GM23338 (cell line): ENCODE measurements around the gene CHRNA4. TPM values are rescaled to one million over a fixed set of nuclear protein-coding genes. Genes with fewer than 3 reads are reported as not detected.

ENCODE experiments used
- ATAC-seq: fragments of 200-7000 bp; cut with Tn5 transposase; 3 replicates; pipeline ENCODE4 v1.9.1; 2020
- DNase-seq: peaks from one replicate; pipeline ENCODE4 v3.0.0-alpha.2; 2015; ENCODE audit warnings: low spot score
- H2AFZ ChIP-seq: fragments of 200-600 bp; sonication (generic); 2 replicates; pipeline ENCODE4 v1.8.0; 2016; ENCODE audit warnings: antibody characterized with exemption, mild to moderate bottlenecking, moderate library complexity
- H3F3A ChIP-seq: fragments of 200-600 bp; sonication (generic); replicated peaks from 2 replicates; pipeline ENCODE4 v1.8.0; 2017; ENCODE audit warnings: antibody characterized with exemption, mixed run types, low read depth
- H3K27ac ChIP-seq: fragments of 200-600 bp; sonication (generic); 2 replicates; pipeline ENCODE4 v1.6.1; 2016; ENCODE audit warnings: low read depth
- H3K27me3 ChIP-seq: fragments of 200-600 bp; sonication (generic); 2 replicates; pipeline ENCODE4 v1.8.0; 2016; ENCODE audit warnings: mild to moderate bottlenecking, mixed run types, moderate library complexity; ENCODE audit not compliant: insufficient read depth
- H3K36me3 ChIP-seq: fragments of 200-600 bp; sonication (generic); 2 replicates; pipeline ENCODE4 v1.8.0; 2016; ENCODE audit warnings: mild to moderate bottlenecking; ENCODE audit not compliant: insufficient read depth
- H3K4me1 ChIP-seq: fragments of 200-600 bp; sonication (generic); 2 replicates; pipeline ENCODE4 v1.8.0; 2016; ENCODE audit warnings: mild to moderate bottlenecking, moderate library complexity; ENCODE audit not compliant: insufficient read depth
- H3K4me2 ChIP-seq: fragments of 200-600 bp; sonication (generic); 2 replicates; pipeline ENCODE4 v1.7.1; 2017; ENCODE audit warnings: mixed run types
- H3K4me3 ChIP-seq: fragments of 200-600 bp; sonication (generic); 2 replicates; pipeline ENCODE4 v1.6.1; 2016; ENCODE audit warnings: mixed run types
- H3K79me2 ChIP-seq: fragments of 200-600 bp; sonication (generic); replicated peaks from 2 replicates; pipeline ENCODE4 v1.8.0; 2017; ENCODE audit warnings: mild to moderate bottlenecking; ENCODE audit not compliant: insufficient read depth
- H3K9me2 ChIP-seq: fragments of 200-600 bp; sonication (generic); 2 replicates; pipeline ENCODE4 v1.8.0; 2017; ENCODE audit not compliant: insufficient read depth
- H4K20me1 ChIP-seq: fragments of 200-600 bp; sonication (generic); replicated peaks from 2 replicates; pipeline ENCODE4 v1.8.0; 2017; ENCODE audit warnings: mild to moderate bottlenecking; ENCODE audit not compliant: insufficient read depth
- H3K27ac Mint-ChIP-seq: 2 replicates; pipeline ENCODE4 v1.8.0; 2020; ENCODE audit warnings: inconsistent platforms, mild to moderate bottlenecking, moderate library complexity, mixed read lengths
- H3K27me3 Mint-ChIP-seq: 3 replicates; pipeline ENCODE4 v1.8.0; 2022; ENCODE audit warnings: low read depth, mild to moderate bottlenecking, moderate library complexity, mixed read lengths, inconsistent platforms; ENCODE audit not compliant: insufficient read depth, poor library complexity
- H3K36me3 Mint-ChIP-seq: 3 replicates; pipeline ENCODE4 v1.8.0; 2021; ENCODE audit warnings: low read depth, mild to moderate bottlenecking, inconsistent platforms, moderate library complexity, mixed read lengths
- H3K4me1 Mint-ChIP-seq: 3 replicates; pipeline ENCODE4 v1.8.0; 2020; ENCODE audit warnings: mild to moderate bottlenecking, inconsistent platforms, mixed read lengths
- H3K4me3 Mint-ChIP-seq: 3 replicates; pipeline ENCODE4 v1.8.0; 2021; ENCODE audit warnings: moderate library complexity, mild to moderate bottlenecking, inconsistent platforms, mixed read lengths
- H3K9me3 Mint-ChIP-seq: 3 replicates; pipeline ENCODE4 v1.8.0; 2020; ENCODE audit warnings: moderate library complexity, mild to moderate bottlenecking, inconsistent platforms, mixed read lengths
- JUNB ChIP-seq: IDR thresholded peaks from one replicate; pipeline ENCODE4 v1.6.1; 2016; ENCODE audit warnings: antibody characterized with exemption; ENCODE audit not compliant: unreplicated experiment
- NANOG ChIP-seq: IDR thresholded peaks from 2 replicates; pipeline ENCODE4 v1.6.1; 2016; ENCODE audit warnings: antibody characterized with exemption, borderline replicate concordance
- STAT1 ChIP-seq: IDR thresholded peaks from one replicate; pipeline ENCODE4 v1.6.1; 2016; ENCODE audit warnings: antibody characterized with exemption; ENCODE audit not compliant: unreplicated experiment
- polyA plus RNA-seq: library from polyadenylated mRNA; unstranded; fragments of >200 nt; fragmentation: Nextera tagmentation; extraction: Ambion mirVana; gene quantifications from 2 replicates; pipeline ENCODE4 v1.2.1, GENCODE V29; 2016
- total RNA-seq: library from RNA; depleted of rRNA; stranded (reverse); fragments of >200 nt; shearing (Covaris generic); gene quantifications from 2 replicates; pipeline ENCODE4 v1.2.3, GENCODE V29; 2014
- TF ChIP-seq, protein P1 (sequence below), 2 experiments: fragments of 200-600 bp in 1 of 2; sonication (generic) in 1 of 2; conservative IDR thresholded peaks; 2 replicates each; pipeline versions ENCODE4 v1.5.1 to v1.6.1; 2016 to 2017; ENCODE audit warnings: antibody characterized with exemption in 2 of 2, low read depth in 2 of 2, mild to moderate bottlenecking in 2 of 2, moderate library complexity in 1 of 2
- TF ChIP-seq, protein P2 (sequence below): IDR thresholded peaks from 2 replicates; pipeline ENCODE4 v1.6.1; 2016; ENCODE audit warnings: antibody characterized with exemption
- TF ChIP-seq, protein P3 (sequence below): fragments of 250-450 bp; sonication (Bioruptor Pico); IDR thresholded peaks from 2 replicates; pipeline ENCODE4 v1.5.0; 2020; ENCODE audit warnings: mild to moderate bottlenecking, moderate library complexity

CHRNA4 gene
- total and polyA plus RNA-seq, 2 experiments from 2014 or later, result 2.7 to 3.9 TPM

DNA sequence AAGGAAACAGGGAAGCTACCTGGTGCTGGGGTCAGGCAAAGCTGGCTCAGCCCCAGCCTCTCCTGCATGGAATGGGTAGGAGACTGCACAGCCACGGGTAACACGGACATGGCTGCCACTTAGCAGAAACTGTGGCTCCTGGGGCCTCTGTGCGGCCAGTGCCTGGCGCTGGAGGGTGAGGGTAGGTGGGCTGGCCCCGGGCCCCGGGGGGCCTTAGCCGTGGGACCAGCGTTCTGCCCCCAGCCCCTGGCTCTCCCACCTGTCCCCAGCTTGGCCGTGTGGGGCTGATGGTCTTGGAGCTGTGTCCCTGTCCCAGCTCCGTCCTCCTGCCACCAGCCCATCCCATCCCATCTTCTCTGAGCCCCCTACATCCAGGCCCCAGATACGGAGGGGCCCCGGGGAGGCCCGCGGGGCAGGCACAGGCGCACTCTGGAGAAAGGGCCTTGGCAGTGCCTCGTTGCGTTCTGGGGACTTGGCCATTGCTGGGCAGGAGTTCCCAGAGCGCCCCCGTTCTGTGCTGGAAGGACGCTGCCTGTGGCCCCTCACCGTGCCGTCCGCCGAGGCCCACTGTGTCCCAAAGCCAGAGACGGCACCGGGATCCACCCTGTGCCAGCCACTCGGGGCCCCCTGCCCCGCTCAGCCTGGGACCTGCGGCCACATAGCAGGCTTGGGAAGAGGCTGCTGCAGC is 12.2 kb downstream of the CHRNA4 start:
- H4K20me1 ChIP-seq, result no peaks in the 10 kb centered on the region
- no peak overlapping the region for H3K27ac ChIP-seq
- Mint-ChIP-seq H3K36me3 (peaks cover 4% of the 10 kb centered on the region), H3K9me3 (peaks cover 12% of the 10 kb centered on the region), H3K4me3 (no peak overlapping the region), H3K4me1 (peaks cover 6% of the 10 kb centered on the region; the same call in 2 of the 3 replicates), H3K27me3 (peaks cover 19% of the 10 kb centered on the region), H3K27ac (no peak overlapping the region)
- no peaks in the 10 kb centered on the region for H3K79me2 ChIP-seq
- no peak overlapping the region for H2AFZ ChIP-seq
- no peaks in the 10 kb centered on the region; the same call in 1 of the 2 replicates for H3K4me1 ChIP-seq
- no peak for TF ChIP-seq STAT1
- TF ChIP-seq, protein P1, sequence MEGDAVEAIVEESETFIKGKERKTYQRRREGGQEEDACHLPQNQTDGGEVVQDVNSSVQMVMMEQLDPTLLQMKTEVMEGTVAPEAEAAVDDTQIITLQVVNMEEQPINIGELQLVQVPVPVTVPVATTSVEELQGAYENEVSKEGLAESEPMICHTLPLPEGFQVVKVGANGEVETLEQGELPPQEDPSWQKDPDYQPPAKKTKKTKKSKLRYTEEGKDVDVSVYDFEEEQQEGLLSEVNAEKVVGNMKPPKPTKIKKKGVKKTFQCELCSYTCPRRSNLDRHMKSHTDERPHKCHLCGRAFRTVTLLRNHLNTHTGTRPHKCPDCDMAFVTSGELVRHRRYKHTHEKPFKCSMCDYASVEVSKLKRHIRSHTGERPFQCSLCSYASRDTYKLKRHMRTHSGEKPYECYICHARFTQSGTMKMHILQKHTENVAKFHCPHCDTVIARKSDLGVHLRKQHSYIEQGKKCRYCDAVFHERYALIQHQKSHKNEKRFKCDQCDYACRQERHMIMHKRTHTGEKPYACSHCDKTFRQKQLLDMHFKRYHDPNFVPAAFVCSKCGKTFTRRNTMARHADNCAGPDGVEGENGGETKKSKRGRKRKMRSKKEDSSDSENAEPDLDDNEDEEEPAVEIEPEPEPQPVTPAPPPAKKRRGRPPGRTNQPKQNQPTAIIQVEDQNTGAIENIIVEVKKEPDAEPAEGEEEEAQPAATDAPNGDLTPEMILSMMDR (conservative IDR thresholded peaks at IDR 0.05; ENCODE audit: low read depth in 2 of 2), result peak in 1 of 2 experiments; percentile 23; a peak in 1 of 4 replicates
- no peak for TF ChIP-seq JUNB
- TF ChIP-seq, protein P2, sequence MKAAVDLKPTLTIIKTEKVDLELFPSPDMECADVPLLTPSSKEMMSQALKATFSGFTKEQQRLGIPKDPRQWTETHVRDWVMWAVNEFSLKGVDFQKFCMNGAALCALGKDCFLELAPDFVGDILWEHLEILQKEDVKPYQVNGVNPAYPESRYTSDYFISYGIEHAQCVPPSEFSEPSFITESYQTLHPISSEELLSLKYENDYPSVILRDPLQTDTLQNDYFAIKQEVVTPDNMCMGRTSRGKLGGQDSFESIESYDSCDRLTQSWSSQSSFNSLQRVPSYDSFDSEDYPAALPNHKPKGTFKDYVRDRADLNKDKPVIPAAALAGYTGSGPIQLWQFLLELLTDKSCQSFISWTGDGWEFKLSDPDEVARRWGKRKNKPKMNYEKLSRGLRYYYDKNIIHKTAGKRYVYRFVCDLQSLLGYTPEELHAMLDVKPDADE, result no peak
- no peak for TF ChIP-seq NANOG
- TF ChIP-seq, protein P3, sequence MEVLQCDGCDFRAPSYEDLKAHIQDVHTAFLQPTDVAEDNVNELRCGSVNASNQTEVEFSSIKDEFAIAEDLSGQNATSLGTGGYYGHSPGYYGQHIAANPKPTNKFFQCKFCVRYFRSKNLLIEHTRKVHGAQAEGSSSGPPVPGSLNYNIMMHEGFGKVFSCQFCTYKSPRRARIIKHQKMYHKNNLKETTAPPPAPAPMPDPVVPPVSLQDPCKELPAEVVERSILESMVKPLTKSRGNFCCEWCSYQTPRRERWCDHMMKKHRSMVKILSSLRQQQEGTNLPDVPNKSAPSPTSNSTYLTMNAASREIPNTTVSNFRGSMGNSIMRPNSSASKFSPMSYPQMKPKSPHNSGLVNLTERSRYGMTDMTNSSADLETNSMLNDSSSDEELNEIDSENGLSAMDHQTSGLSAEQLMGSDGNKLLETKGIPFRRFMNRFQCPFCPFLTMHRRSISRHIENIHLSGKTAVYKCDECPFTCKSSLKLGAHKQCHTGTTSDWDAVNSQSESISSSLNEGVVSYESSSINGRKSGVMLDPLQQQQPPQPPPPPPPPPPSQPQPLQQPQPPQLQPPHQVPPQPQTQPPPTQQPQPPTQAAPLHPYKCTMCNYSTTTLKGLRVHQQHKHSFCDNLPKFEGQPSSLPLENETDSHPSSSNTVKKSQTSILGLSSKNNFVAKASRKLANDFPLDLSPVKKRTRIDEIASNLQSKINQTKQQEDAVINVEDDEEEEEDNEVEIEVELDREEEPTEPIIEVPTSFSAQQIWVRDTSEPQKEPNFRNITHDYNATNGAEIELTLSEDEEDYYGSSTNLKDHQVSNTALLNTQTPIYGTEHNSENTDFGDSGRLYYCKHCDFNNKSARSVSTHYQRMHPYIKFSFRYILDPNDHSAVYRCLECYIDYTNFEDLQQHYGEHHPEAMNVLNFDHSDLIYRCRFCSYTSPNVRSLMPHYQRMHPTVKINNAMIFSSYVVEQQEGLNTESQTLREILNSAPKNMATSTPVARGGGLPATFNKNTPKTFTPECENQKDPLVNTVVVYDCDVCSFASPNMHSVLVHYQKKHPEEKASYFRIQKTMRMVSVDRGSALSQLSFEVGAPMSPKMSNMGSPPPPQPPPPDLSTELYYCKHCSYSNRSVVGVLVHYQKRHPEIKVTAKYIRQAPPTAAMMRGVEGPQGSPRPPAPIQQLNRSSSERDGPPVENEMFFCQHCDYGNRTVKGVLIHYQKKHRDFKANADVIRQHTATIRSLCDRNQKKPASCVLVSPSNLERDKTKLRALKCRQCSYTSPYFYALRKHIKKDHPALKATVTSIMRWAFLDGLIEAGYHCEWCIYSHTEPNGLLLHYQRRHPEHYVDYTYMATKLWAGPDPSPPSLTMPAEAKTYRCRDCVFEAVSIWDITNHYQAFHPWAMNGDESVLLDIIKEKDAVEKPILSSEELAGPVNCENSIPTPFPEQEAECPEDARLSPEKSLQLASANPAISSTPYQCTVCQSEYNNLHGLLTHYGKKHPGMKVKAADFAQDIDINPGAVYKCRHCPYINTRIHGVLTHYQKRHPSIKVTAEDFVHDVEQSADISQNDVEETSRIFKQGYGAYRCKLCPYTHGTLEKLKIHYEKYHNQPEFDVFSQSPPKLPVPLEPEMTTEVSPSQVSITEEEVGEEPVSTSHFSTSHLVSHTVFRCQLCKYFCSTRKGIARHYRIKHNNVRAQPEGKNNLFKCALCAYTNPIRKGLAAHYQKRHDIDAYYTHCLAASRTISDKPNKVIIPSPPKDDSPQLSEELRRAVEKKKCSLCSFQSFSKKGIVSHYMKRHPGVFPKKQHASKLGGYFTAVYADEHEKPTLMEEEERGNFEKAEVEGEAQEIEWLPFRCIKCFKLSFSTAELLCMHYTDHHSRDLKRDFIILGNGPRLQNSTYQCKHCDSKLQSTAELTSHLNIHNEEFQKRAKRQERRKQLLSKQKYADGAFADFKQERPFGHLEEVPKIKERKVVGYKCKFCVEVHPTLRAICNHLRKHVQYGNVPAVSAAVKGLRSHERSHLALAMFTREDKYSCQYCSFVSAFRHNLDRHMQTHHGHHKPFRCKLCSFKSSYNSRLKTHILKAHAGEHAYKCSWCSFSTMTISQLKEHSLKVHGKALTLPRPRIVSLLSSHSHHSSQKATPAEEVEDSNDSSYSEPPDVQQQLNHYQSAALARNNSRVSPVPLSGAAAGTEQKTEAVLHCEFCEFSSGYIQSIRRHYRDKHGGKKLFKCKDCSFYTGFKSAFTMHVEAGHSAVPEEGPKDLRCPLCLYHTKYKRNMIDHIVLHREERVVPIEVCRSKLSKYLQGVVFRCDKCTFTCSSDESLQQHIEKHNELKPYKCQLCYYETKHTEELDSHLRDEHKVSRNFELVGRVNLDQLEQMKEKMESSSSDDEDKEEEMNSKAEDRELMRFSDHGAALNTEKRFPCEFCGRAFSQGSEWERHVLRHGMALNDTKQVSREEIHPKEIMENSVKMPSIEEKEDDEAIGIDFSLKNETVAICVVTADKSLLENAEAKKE (CRISPR knock-in tag), result no peak
- H3K36me3 ChIP-seq, result no peaks in the 10 kb centered on the region
- H3K9me2 ChIP-seq, result no peaks in the 10 kb centered on the region
- DNase-seq, result no peak
- H3K4me2 ChIP-seq, result no peak overlapping the region
- ATAC-seq, result no peak
- H3K4me3 ChIP-seq, result no peak overlapping the region
- no peaks in the 10 kb centered on the region for H3K27me3 ChIP-seq
- H3F3A ChIP-seq, result 0 out of 2 replicates have a peak, but pooled peaks cover 4% of the 10 kb centered on the region
